ENCODE measurements around the gene CFHR3.
"Not testable (repeated sequence)": the region's sequence is repeated elsewhere in the genome, so short reads cannot be mapped to it uniquely, and the experiment has no call there.

The CFHR3 gene

GRCh38 chr1:196774603-196775002, at the start of gene CFHR3:
Gene CFHR3 (plus strand): TSS chr1:196774840. CDS start chr1:196774887, 47 bp downstream.
- no peak for DNase-seq

GRCh38 chr1:196732526-196732925, 42.1 kb upstream of the CFHR3 start:
- DNase-seq: no peak

GRCh38 chr1:196733091-196733970, 41.3 kb upstream of the CFHR3 start:
- no peak for DNase-seq

GRCh38 chr1:196734006-196734405, 40.6 kb upstream of the CFHR3 start:
- no peak for DNase-seq

GRCh38 chr1:196734460-196734859, 40.2 kb upstream of the CFHR3 start:
- DNase-seq: no peak

GRCh38 chr1:196738730-196739129, 35.9 kb upstream of the CFHR3 start:
- no peak for DNase-seq

- DNase-seq: peak; percentile 40
These were observed 31.4 kb upstream of the CFHR3 start for GRCh38 chr1:196743244-196743643.

- DNase-seq: not testable (repeated sequence)
These were observed 9.5 kb upstream of the CFHR3 start for GRCh38 chr1:196765019-196765740.

GRCh38 chr1:196769823-196770222, 4.8 kb upstream of the CFHR3 start:
- not testable (repeated sequence) for DNase-seq

GRCh38 chr1:196773713-196774112, 927 bp upstream of the CFHR3 start:
- no peak for DNase-seq

GRCh38 chr1:196774175-196774574, 465 bp upstream of the CFHR3 start:
- no peak for DNase-seq

GRCh38 chr1:196777603-196778002, 3.0 kb downstream of the CFHR3 start:
- no peak for DNase-seq

- DNase-seq: no peak
These were observed 4.5 kb downstream of the CFHR3 start for GRCh38 chr1:196779093-196779492.

GRCh38 chr1:196791252-196791651, 16.6 kb downstream of the CFHR3 start:
- not testable (repeated sequence) for DNase-seq

GRCh38 chr1:196794103-196794502, 19.5 kb downstream of the CFHR3 start:
- DNase-seq: peak; percentile 53

GRCh38 chr1:196797891-196798290, 23.3 kb downstream of the CFHR3 start:
- no peak for DNase-seq

- not testable (repeated sequence) for DNase-seq
These were observed 27.3 kb downstream of the CFHR3 start for GRCh38 chr1:196801920-196802319.

- DNase-seq: no peak
These were observed 34.0 kb downstream of the CFHR3 start for GRCh38 chr1:196808529-196809235.

GRCh38 chr1:196817442-196817841, 42.8 kb downstream of the CFHR3 start:
- not testable (repeated sequence) for DNase-seq

GRCh38 chr1:196819531-196819930, 44.9 kb downstream of the CFHR3 start, which contains the start of gene CFHR1:
Gene CFHR1 (plus strand): TSS chr1:196819731. CDS start chr1:196819845, 114 bp downstream.
- DNase-seq: not testable (repeated sequence)

GRCh38 chr1:196827860-196828259, 53.2 kb downstream of the CFHR3 start:
- DNase-seq: peak; percentile 8

Data from NCI-H2171 treated with DMSO at 0.1 percent for 48 hours (cell line).